Measurements from ENCODE around the gene SPAG9.

The SPAG9 gene

GRCh38 chr17:51150932-51151331 lies 30.3 kb upstream of the SPAG9 start:
- no peak for DNase-seq (ENCODE audit: low spot score)
- Histone ChIP-seq H3K27ac (ENCODE audit: poor library complexity, severe bottlenecking) (no peak overlapping the region), H3K4me3 (ENCODE audit: severe bottlenecking) (no peak overlapping the region), H3K9me3 (ENCODE audit: severe bottlenecking) (no peaks in the 10 kb centered on the region), H3K36me3 (ENCODE audit: low read depth) (peaks cover 6% of the 10 kb centered on the region), H3K4me1 (ENCODE audit: insufficient read depth, poor library complexity, severe bottlenecking) (peaks cover 13% of the 10 kb centered on the region), H3K27me3 (ENCODE audit: insufficient read depth, poor library complexity, severe bottlenecking) (no peaks in the 10 kb centered on the region)
- no peak for TF ChIP-seq CTCF (IDR thresholded peaks at IDR 0.05; ENCODE audit: poor library complexity, severe bottlenecking)
- no peak for ATAC-seq (ENCODE audit: low read depth)

- peaks cover 9% of the 10 kb centered on the region for H3K4me1 ChIP-seq (ENCODE audit: insufficient read depth, poor library complexity, severe bottlenecking)
- no peaks in the 10 kb centered on the region for H3K36me3 ChIP-seq (ENCODE audit: low read depth)
- no peak overlapping the region for H3K4me3 ChIP-seq (ENCODE audit: severe bottlenecking)
- no peak for ATAC-seq (ENCODE audit: low read depth)
- no peak for DNase-seq (ENCODE audit: low spot score)
- no peaks in the 10 kb centered on the region for H3K27me3 ChIP-seq (ENCODE audit: insufficient read depth, poor library complexity, severe bottlenecking)
- H3K9me3 ChIP-seq (ENCODE audit: severe bottlenecking), result no peaks in the 10 kb centered on the region
- no peak for TF ChIP-seq CTCF (IDR thresholded peaks at IDR 0.05; ENCODE audit: poor library complexity, severe bottlenecking)
- H3K27ac ChIP-seq (ENCODE audit: poor library complexity, severe bottlenecking), result no peak overlapping the region
Measured at GRCh38 chr17:51149163-51149562, 28.5 kb upstream of the SPAG9 start.

- Histone ChIP-seq H3K4me1 (ENCODE audit: insufficient read depth, poor library complexity, severe bottlenecking) (peaks cover 5% of the 10 kb centered on the region), H3K4me3 (ENCODE audit: severe bottlenecking) (no peak overlapping the region), H3K9me3 (ENCODE audit: severe bottlenecking) (no peaks in the 10 kb centered on the region), H3K27me3 (ENCODE audit: insufficient read depth, poor library complexity, severe bottlenecking) (no peaks in the 10 kb centered on the region), H3K27ac (ENCODE audit: poor library complexity, severe bottlenecking) (no peak overlapping the region), H3K36me3 (ENCODE audit: low read depth) (no peaks in the 10 kb centered on the region)
- no peak for TF ChIP-seq CTCF (IDR thresholded peaks at IDR 0.05; ENCODE audit: poor library complexity, severe bottlenecking)
- no peak for ATAC-seq (ENCODE audit: low read depth)
- no peak for DNase-seq (ENCODE audit: low spot score)
Measured at GRCh38 chr17:51147650-51148049, 27.0 kb upstream of the SPAG9 start.

- no peak for ATAC-seq (ENCODE audit: low read depth)
- no peak for TF ChIP-seq CTCF (IDR thresholded peaks at IDR 0.05; ENCODE audit: poor library complexity, severe bottlenecking)
Measured at GRCh38 chr17:51144266-51145022, 23.8 kb upstream of the SPAG9 start.

GRCh38 chr17:51142597-51142996 lies 21.9 kb upstream of the SPAG9 start:
- H3K27me3 ChIP-seq (ENCODE audit: insufficient read depth, poor library complexity, severe bottlenecking), result no peaks in the 10 kb centered on the region
- no peak for DNase-seq (ENCODE audit: low spot score)
- no peaks in the 10 kb centered on the region for H3K36me3 ChIP-seq (ENCODE audit: low read depth)
- no peaks in the 10 kb centered on the region for H3K4me1 ChIP-seq (ENCODE audit: insufficient read depth, poor library complexity, severe bottlenecking)
- H3K4me3 ChIP-seq (ENCODE audit: severe bottlenecking), result no peak overlapping the region
- H3K27ac ChIP-seq (ENCODE audit: poor library complexity, severe bottlenecking), result no peak overlapping the region
- TF ChIP-seq CTCF (IDR thresholded peaks at IDR 0.05; ENCODE audit: poor library complexity, severe bottlenecking), result no peak
- H3K9me3 ChIP-seq (ENCODE audit: severe bottlenecking), result no peaks in the 10 kb centered on the region
- ATAC-seq (ENCODE audit: low read depth), result no peak

More at GRCh38 chr17:51144266-51145022, 23.8 kb upstream of the SPAG9 start:
- Histone ChIP-seq H3K4me3 (ENCODE audit: severe bottlenecking) (no peak overlapping the region), H3K4me1 (ENCODE audit: insufficient read depth, poor library complexity, severe bottlenecking) (no peaks in the 10 kb centered on the region), H3K27me3 (ENCODE audit: insufficient read depth, poor library complexity, severe bottlenecking) (no peaks in the 10 kb centered on the region), H3K9me3 (ENCODE audit: severe bottlenecking) (no peaks in the 10 kb centered on the region), H3K36me3 (ENCODE audit: low read depth) (no peaks in the 10 kb centered on the region), H3K27ac (ENCODE audit: poor library complexity, severe bottlenecking) (no peak overlapping the region)
- no peak for DNase-seq (ENCODE audit: low spot score)
